HG03108 (cell line): ENCODE results near the gene TYRP1.

Source experiments
- ATAC-seq: cut with Tn5 transposase; IDR thresholded peaks from one replicate; pipeline ENCODE4 v1.9.1; 2021; ENCODE audit warnings: moderate library complexity; ENCODE audit not compliant: unreplicated experiment

TYRP1 gene

DNA sequence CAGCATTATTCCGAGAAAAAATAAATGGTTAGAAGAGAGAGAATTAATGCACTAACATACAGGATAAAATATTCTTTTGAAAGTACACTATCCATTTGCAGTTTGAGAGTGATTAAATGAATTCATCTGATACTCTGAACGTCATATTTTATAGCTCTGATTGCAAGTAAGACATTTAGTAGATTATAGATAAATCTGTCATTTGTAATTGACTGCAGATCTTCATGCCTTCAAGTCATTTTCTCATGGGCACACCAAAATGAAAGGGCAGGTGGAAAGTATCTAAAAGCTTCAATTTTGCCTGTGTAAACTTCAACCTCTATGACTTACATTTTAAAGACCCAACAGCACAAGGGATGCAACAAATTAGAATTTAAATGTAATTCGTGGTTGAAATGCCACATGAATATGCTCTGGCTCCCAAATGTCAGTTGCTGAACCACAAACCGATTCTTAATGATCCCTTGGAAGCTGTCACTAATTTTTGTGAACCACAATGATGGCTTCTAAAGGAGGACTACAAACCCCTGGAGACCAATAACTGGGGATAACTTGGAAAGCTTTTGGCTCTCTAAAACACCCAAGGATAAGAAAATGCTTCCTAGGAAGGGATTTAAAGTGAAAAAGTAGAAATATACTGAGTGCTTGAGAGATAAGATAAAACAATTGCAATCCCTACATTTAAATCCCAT, 3.9 kb downstream of the TYRP1 start:
- ATAC-seq, result no peak

DNA sequence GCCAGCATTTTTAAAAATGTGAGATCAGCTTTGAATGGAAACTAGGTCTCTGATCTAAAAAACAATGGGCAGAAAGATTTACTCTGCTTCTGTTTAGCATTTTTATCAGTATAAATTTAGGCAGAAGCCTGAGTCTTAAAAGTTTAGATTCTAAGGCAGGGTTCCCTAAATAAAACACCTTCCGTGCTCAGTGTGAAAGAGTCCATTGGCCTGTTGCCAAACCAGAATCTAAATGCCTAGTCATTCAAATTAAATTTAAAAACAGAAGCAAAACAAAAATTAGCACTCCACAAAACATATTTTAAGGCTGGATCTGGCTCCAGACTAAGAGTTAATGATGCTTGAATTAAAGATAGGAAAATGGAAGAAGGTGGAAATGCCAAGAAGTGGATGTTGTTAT, 4.5 kb downstream of the TYRP1 start:
- ATAC-seq, result no peak

DNA sequence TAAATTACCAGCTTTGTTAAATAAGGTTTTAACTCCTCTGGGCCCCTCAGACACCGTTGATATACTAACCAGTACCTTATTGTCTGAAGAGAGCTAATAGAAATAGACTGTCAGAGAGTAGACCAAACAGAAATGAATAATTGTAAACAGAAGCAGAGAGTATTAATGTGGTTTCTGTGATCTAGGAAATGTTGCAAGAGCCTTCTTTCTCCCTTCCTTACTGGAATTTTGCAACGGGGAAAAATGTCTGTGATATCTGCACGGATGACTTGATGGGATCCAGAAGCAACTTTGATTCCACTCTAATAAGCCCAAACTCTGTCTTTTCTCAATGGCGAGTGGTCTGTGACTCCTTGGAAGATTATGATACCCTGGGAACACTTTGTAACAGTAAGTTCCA, 5.1 kb downstream of the TYRP1 start:
- no peak for ATAC-seq

DNA sequence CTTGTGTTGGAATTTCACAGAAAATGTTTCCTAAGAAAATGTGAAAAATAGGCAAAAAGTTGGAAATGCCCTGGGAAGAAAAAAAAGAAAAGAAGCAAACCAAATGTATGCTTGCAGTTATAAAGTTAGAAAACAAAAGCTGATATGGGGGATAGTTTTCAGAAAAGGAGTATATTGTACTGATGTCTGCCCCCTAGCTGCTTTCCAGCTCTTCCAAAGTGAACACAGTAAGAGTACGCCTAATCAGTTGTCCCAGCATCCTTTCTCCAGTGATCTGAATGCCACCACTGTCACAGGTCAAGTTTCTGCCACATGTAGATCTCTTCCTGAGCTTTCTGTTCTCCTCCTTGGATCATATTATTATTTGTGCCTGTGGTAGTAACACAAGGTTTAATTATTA, 5.8 kb downstream of the TYRP1 start:
- ATAC-seq, result no peak

DNA sequence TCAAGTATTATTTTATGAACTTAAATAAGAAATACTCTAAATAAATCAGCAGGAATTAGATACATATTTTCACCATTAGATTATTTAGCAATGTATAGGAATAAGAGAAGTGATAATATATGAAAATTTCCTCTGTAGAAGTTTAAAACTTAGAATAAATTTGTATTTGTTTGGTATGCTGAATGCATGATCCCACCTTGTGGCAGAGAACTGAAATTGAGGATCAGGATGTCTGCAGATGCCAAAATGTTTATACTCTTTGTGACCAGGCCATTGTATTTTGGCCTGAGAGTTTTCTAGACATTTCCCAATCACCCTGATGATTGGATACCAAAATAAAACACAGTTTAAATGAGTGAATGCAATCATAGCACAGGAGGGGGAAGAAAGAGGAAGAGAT, 6.3 kb downstream of the TYRP1 start:
- no peak for ATAC-seq

DNA sequence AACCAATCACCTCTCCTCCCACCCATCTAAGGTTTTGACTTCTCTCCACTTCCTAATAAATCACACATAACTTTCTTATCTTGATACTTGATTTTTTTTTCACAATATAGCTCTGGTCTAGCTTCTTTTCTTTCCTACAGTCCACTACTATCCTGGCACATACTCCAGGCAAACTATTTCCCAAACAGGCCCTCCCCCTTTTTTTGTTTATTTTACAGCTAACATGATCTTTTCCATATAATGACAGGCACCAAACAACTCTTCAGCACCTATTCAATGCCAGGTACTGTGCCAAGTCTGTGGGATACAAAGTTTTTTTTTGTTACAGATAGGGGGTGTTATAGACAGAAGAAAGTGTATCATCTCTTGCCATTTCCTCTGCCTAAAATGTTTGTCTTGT, 7.9 kb downstream of the TYRP1 start:
- no peak for ATAC-seq

DNA sequence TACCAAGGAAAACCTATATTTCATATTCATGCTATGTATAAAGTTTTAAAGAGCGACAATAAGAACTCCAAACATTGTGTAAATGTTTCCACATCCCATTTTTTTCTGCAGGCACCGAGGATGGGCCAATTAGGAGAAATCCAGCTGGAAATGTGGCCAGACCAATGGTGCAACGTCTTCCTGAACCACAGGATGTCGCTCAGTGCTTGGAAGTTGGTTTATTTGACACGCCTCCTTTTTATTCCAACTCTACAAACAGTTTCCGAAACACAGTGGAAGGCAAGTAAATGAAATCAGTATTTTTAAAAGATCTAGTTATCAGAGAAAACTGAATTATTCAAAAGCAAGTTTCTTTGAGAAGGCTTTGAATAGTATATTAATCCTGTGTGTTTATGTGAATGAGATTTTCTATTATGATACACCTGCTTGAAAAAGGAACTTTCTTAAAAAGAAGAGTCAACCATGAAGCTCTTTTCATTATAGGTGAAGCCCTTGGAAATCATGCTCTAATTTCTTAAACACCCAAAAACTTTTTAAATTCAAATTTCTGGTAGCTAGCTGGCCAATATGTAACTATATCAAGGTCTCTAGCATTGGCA, 9.1 kb downstream of the TYRP1 start:
- no peak for ATAC-seq

DNA sequence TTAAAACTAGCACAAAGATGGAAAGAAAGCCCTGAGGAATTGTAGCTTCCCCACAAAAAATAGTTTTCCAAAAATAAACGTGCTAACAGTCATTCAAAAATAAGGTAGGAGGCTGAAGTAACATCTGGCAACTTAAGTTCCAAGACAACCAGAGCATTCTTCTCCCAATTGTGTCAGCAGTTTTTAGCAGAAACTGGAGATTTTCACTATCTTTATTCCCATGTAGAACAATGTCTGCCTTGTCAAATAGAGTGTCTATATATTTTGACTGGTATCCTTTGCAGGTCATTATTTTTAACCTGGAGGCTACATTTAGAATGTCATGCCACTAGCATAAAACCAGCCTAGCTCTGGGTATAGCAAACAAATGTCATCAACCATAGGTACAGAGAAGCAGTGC, 10.8 kb downstream of the TYRP1 start:
- ATAC-seq, result no peak

DNA sequence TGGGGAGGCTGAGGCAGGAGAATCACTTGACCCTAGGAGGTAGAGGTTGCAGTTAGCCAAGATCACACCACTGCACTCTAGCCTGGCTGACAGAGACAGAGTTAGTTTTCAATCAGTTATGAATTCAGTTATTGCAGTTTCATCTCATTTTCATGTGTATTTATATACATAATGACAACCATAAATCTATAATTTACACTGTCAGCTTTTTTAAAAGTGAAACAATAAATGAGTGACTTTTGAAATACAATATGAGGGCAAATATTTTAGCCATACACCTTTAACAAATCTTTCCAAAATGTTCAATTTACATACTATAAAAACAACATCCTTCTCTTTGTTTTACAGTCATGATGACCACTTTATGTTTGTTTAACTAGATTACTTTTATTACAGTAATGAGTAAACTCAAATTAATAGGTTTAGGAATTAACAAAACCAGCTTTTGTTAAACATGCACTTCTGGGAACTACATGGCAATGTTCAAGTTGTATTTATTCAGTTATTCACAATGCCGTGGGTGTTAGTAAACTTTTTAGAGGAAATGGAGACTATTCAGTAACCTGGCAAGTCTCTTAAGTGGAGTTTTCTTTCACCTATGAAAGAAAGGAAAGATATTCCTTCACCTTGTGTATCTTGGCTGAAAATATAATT, 12.7 kb downstream of the TYRP1 start:
- no peak for ATAC-seq

DNA sequence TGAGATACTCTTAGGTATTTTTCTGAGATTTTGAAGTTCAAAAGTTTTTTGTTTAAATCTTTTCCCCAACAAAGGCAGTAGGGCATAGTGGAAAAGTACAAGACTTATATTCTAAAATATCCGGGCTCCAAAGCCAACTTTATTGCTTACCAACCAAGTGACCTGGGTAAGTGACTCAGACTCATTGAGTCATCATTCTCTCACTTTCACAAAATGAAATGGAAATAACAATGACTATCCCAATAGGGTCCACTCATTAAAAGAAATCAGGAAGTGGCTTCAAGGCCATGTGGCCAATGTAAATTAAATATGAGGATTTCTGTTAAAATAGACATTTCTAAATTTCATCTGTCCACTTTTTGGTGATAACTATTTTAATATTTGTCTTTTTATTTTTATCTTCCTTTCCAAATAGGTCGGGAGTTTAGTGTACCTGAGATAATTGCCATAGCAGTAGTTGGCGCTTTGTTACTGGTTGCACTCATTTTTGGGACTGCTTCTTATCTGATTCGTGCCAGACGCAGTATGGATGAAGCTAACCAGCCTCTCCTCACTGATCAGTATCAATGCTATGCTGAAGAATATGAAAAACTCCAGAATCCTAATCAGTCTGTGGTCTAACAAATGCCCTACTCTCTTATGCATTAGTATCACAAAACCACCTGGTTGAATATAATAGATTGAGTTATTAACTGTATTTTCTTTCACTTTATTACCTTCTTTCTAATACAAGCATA, 15.5 kb downstream of the TYRP1 start:
- ATAC-seq, result no peak

DNA sequence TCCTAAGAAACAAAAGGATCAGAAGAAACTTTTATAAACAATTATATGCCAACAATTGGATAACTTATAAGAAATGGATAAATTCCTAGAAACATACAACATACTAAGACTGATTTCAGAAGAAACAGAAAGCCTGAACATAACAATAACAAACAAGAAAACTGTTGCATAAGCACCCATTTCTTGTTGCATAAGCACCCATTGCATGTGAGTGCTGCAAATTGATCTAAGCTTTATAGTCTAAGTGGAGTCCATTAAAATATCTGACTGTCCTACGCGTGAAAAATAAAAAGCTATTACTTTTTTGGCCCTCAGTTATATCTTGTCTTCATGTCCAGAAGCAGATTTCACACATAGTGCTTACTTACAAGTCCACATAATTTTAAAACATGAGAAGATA, 19.3 kb downstream of the TYRP1 start:
- no peak for ATAC-seq

DNA sequence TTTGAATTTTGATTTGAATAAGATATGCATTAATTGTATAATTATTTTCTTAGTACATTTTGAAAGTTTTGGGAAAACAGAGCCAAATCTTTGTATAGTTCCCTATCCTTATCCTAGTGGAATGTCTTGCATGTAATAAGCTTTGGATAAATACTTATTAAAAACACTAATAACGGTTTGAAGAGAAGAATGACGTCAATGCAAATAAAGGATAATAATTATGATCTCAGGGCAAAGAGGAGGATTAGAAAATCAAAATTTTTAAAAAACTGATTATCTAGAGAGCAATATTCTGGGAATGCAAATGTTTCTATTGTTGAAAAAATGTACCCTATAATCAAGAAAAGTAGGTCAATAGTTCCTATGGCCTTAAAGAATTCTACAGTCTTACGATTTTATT, 22.1 kb downstream of the TYRP1 start:
- ATAC-seq, result no peak

DNA sequence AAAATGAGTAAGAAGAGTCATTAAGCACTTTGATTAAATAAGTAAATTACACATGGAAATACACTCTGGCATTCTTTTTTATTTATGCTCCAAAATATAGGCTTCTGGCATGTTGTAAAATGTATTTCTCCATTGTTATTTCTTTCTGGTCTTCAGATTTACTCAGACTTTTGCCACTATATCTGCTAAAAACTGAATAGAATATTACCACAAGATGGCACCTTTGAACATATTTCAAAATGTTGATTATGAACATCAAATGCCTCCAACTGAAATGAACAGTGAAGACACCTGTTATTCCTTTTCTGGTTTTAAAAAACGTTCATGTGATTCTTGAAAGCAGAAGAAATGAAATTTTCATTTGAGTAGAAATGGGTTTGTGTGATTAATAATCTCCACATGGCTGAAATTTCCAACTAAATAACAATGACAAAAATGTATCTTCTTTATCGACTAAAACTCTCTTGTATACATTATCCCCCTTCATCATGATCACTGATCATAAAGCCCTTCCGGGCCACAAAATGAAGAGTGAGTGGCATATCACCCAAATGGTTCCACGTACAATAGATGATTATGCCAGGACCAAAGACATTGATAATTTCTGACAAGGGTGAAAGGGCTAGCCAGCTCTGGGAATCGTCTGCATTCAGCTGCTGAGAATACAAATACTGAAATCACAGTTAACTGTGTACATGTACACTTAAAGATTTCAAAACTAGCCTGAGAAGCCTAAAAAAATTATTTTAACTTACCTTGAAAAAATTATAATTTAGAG, 23.8 kb downstream of the TYRP1 start:
- ATAC-seq, result no peak

DNA sequence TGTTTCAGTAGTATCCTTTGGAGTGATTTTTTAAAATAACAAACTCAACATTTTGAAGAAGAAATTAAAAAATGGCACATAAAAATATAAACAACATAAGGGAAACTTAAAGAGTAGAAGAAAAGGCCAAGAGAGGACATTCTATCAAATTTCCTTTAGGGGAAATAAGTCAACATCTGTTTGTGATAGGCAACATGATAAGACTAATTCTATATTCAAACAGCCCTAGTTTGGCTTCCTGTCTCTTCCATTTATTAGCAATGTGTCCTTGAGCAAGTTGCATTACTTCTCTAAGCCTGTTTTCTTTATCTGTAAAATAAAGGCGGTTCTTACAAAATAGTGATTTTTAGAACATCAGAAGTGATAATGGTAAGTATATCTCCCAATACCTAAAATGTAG, 24.7 kb downstream of the TYRP1 start:
- ATAC-seq, result no peak

DNA sequence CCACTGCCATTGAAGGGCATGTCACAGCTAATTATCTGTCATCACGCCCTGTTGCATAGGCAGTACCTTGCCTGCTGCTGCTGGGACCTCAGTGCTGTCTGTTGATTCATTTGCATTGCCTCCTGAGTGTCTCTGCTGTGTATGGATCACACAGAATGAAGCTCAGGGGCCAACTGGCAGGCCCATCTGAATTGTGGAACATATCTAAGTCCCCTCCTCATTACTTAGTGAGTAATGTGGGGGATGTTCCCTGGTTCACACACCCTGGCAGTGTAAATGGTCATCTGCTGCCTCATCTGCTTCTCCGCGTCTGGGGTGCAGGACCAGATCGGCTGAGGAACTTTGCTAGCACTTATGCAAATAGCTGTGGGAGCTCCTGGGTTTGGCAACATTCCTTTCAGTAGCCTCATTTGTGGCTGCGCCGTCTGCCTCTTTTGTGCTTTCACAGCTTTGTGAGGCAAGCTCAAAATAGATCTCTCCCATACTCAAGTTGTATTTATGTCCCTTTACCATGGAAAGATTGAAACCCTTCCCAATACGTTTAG, 25.4 kb downstream of the TYRP1 start:
- no peak for ATAC-seq

DNA sequence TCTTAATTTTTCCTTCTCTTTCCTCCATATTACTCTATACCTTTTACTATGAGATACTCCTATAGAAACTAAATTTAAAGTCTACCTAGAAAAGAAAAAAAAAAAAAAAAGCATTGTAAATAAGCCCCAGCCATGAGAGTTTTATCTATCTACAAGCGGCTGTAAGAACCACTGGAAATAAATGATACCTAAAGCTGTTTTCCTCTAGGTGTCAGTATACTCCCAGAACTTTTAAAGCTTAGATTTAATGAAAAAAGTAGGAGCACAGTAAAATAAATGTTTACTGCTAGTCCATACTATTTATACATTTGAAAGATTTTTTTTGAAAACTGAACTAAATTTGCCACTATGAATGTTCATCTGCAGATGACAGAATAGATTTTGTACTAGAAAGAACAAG, 26.2 kb downstream of the TYRP1 start:
- ATAC-seq, result no peak

DNA sequence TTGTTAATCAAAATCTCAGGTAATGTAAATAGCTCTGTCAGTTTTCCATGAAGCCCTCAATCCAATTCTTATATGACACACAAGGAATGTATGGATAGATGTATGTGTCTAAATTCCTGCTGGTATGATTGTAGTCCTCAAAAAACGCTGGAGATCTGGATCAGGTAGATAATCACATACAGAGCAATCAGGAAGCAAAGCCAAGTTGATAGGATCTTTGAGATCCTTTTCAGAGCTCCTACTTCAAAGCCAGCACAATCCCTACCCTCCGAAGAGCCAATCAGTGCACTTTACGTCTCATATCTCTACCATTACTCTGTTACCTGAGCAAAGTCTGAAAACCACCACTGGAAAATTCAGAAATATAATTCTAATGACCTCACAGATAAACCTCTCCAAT, 27.4 kb downstream of the TYRP1 start:
- ATAC-seq, result no peak

DNA sequence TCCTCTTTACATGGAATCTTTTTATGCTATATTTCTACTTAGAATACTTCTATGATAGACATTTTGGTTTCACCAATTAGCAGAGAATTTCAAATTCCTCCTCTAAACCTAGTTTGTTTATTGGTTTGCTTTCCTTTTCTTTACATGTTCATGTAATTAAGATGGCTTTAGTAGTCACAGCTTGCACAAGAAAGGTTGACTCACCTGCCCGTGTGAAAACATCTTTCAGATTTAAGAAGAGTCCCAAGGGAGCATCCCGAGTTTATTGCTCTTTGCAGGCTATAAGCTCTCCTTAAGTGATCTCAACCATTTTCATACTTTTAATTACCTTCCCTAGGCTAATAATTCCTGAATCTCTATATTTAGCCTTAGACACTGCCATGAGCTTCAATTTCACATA, 28.9 kb downstream of the TYRP1 start:
- no peak for ATAC-seq

DNA sequence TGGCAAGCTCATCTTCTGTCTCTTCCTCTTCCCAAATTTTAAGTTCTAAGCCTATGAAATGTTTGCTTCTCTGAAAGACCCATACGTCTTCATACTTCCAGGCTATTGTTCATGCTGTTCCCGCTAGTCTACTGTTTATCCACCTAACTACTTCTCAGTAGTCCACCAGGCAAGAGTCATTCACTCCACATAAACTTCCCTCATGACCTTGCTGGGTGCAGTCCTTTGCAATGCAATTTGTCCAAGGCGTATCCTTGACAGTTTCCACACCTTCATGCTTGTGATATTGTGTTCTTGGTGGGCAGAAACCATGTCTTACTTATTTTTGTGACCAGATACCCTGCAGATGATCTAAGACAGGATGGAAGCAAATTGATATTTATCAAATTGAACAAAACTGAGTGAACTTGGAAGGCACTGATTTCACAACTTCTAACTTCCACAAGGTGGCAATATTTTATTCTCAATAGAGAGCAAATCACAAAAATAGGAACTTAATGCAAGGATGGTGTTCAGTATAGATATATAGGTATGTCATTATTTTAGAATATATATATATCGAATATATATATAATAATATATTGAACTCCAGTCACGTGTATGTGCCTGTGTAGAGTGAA, 30.3 kb downstream of the TYRP1 start:
- ATAC-seq, result no peak

DNA sequence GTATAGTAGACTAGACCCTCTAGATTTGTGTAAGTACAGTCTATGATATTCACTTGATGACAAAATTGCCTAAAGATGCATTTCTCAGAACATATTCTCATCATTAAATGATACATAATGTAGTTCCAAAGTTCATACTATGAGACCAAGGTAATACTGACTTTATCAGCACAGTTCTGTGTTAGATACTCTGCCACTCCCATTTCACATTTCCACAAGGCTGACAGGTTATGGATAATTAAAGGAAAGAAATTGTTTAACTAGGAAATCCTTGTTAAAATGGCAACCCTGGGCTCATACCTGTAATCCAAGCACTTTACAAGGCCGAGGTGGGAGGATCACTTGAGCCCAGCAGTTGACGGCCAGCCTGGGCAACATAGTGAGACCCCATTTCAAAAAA, 33.6 kb downstream of the TYRP1 start:
- ATAC-seq, result no peak
